Neural progenitor cell (in vitro differentiated cells): ENCODE results near the gene AGPAT1.

Experiments used
- CTCF ChIP-seq: fragments of 200-600 bp; sonication (generic); IDR thresholded peaks from 2 replicates; pipeline ENCODE4 v1.5.1; 2017; ENCODE audit warnings: antibody characterized with exemption, mild to moderate bottlenecking
- EZH2 ChIP-seq: fragments of 200-600 bp; sonication (generic); IDR thresholded peaks from 2 replicates; pipeline ENCODE4 v1.6.1; 2017; ENCODE audit warnings: antibody characterized with exemption, mild to moderate bottlenecking, moderate library complexity
- EZH2phosphoT487 ChIP-seq: fragments of 200-600 bp; sonication (generic); IDR thresholded peaks from 2 replicates; pipeline ENCODE4 v1.6.1; 2017; ENCODE audit warnings: antibody characterized with exemption

- no peak for TF ChIP-seq CTCF
- no peak for TF ChIP-seq EZH2
- TF ChIP-seq EZH2phosphoT487, result no peak
Measured at GRCh38 chr6:32218167-32218566, 42.3 kb upstream of the AGPAT1 start.
